HPDE6-E6E7 (cell line): Measurements from ENCODE around the gene UVSSA.
"Not testable (repeated sequence)": the region's sequence is repeated elsewhere in the genome, so short reads cannot be mapped to it uniquely, and the experiment has no call there.

Source experiments
- DNase-seq: peaks from one replicate; pipeline ENCODE4 v3.0.0; 2011; ENCODE audit warnings: missing footprints; ENCODE audit errors: extremely low spot score

UVSSA gene

DNA sequence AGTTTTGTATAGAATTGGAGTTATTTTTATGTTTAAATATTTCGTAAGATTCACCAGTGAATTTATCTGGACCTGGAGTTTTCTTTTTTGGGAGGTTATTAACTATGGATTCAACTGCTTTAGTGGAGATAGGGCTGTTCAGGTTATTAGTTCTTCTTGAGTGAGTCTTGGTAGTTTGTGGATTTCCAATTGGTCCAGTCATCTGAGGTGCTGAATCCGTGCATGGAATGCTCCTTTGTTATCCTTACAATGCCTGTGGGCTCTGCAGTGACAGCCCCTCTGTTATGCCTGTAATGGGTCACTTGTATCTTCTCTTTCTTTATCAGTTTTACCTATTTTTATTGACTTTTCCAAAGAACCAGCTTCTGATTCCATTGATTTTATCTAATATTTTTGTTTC lies 74.6 kb downstream of the UVSSA start:
- DNase-seq, result no peak

DNA sequence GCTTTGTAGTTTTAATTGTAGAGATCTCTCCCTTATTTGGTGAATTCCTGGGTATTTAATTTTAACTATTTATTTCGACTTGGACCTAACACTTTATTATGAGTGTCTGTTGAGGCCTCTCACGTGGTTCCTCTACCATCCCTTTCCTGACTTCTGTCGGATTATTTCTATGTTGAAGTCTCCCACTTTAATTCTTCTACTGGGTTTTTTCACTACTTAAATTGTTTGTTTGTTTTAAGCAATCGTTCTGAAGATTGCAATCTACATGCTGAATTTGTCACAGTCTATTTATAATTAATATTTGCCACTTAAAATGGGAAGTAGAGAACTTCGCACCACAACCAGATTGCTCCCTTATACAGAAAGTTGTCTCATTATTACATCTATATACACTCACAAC lies 80.0 kb downstream of the UVSSA start:
- no peak for DNase-seq

DNA sequence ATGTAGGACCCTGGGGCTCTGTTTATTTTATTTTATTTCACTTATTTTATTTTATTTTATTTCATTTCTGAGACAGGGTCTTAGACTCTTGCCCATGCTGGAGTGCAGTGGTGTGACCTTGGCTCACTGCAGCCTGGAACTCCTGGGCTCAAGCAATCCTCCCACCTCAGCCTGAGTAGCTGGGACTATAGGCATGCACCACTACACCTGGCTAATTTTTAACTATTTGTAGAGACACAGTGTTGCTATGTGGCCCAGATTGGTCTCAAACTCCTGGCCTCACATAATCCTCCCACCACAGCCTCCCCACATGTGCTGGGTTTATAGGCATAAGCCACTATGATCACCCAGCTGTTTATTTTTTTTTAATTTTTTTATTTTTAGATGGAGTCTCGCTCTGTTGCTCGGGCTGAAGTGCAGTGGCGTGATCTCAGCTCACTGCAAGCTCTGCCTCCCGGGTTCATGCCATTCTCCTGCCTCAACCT lies 96.7 kb downstream of the UVSSA start:
- DNase-seq, result not testable (repeated sequence)
